Mesenchymal stem cell (in vitro differentiated cells and primary cell): Measurements from ENCODE around the gene MRPL39.
"Not testable (repeated sequence)": the region's sequence is repeated elsewhere in the genome, so short reads cannot be mapped to it uniquely, and the experiment has no call there.

Experiments
- DNase-seq: peaks from one replicate; pipeline ENCODE4 v3.0.0-alpha.2; 2013
- H2AFZ ChIP-seq: one replicate; pipeline ENCODE4 v1.6.1; 2013; ENCODE audit warnings: low read depth, mild to moderate bottlenecking, control low read depth, inconsistent platforms, low read length, moderate library complexity
- H2AK5ac ChIP-seq: 2 replicates; pipeline ENCODE4 v1.6.1; 2013; ENCODE audit warnings: low read length, moderate library complexity, mild to moderate bottlenecking, inconsistent platforms; ENCODE audit not compliant: severe bottlenecking
- H2BK120ac ChIP-seq: one replicate; pipeline ENCODE4 v1.6.1; 2013; ENCODE audit warnings: low read depth, mild to moderate bottlenecking, inconsistent platforms, low read length, moderate library complexity
- H2BK12ac ChIP-seq, 2 experiments: one replicate each; pipeline ENCODE4 v1.6.1; 2013; ENCODE audit warnings: inconsistent platforms in 2 of 2, low read length in 2 of 2, mild to moderate bottlenecking in 2 of 2, moderate library complexity in 2 of 2, control low read depth in 1 of 2
- H2BK15ac ChIP-seq: one replicate; pipeline ENCODE4 v1.6.1; 2013; ENCODE audit warnings: mild to moderate bottlenecking, low read depth, inconsistent platforms; ENCODE audit not compliant: poor library complexity, severe bottlenecking
- H2BK5ac ChIP-seq: 2 replicates; pipeline ENCODE4 v1.6.1; 2013; ENCODE audit warnings: low read depth, mild to moderate bottlenecking, low read length, control low read depth, inconsistent platforms; ENCODE audit not compliant: poor library complexity, severe bottlenecking
- H3K14ac ChIP-seq, 2 experiments: one replicate each; pipeline ENCODE4 v1.6.1; 2013; ENCODE audit warnings: inconsistent platforms in 2 of 2, low read length in 2 of 2, control low read depth in 1 of 2, mild to moderate bottlenecking in 1 of 2, moderate library complexity in 1 of 2
- H3K18ac ChIP-seq, 2 experiments: one replicate each; pipeline ENCODE4 v1.6.1; 2013; ENCODE audit warnings: inconsistent platforms in 2 of 2, low read length in 2 of 2, control low read depth in 1 of 2, low read depth in 1 of 2, mild to moderate bottlenecking in 1 of 2
- H3K23ac ChIP-seq, 2 experiments: one replicate each; pipeline ENCODE4 v1.6.1; 2013; ENCODE audit warnings: inconsistent platforms in 2 of 2, low read length in 2 of 2, mild to moderate bottlenecking in 2 of 2, moderate library complexity in 2 of 2, control low read depth in 1 of 2
- H3K27ac ChIP-seq: 2 replicates; pipeline ENCODE4 v1.5.1; 2013; ENCODE audit warnings: mild to moderate bottlenecking, moderate library complexity, low read length, control low read depth, inconsistent platforms; ENCODE audit not compliant: poor library complexity, severe bottlenecking
- H3K27me3 ChIP-seq, 2 experiments: 2 replicates each; pipeline versions ENCODE4 v1.6.1 to v1.7.0; 2013; ENCODE audit warnings: low read length in 2 of 2, mild to moderate bottlenecking in 2 of 2, moderate library complexity in 2 of 2, control low read depth in 1 of 2, inconsistent platforms in 1 of 2; ENCODE audit not compliant: control insufficient read depth in 1 of 2, insufficient read depth in 1 of 2
- H3K36me3 ChIP-seq, 2 experiments: 2 replicates each; pipeline versions ENCODE4 v1.6.1 to v1.7.0; 2013; ENCODE audit warnings: low read length in 2 of 2, control low read depth in 1 of 2, inconsistent platforms in 1 of 2, low read depth in 1 of 2, mild to moderate bottlenecking in 1 of 2; ENCODE audit not compliant: insufficient read depth in 2 of 2, control insufficient read depth in 1 of 2
- H3K4ac ChIP-seq, 2 experiments: one replicate each; pipeline ENCODE4 v1.6.1; 2013; ENCODE audit warnings: inconsistent platforms in 2 of 2, low read length in 2 of 2, mild to moderate bottlenecking in 2 of 2, moderate library complexity in 2 of 2, control low read depth in 1 of 2, low read depth in 1 of 2
- H3K4me1 ChIP-seq: 2 replicates; pipeline ENCODE4 v1.6.1; 2013; ENCODE audit warnings: low read depth, low read length, control low read depth; ENCODE audit not compliant: control insufficient read depth, insufficient read depth
- H3K4me2 ChIP-seq: 2 replicates; pipeline ENCODE4 v1.6.1; 2013; ENCODE audit warnings: low read length, mild to moderate bottlenecking, inconsistent platforms; ENCODE audit not compliant: poor library complexity, severe bottlenecking
- H3K4me3 ChIP-seq, 2 experiments: 2 replicates each; pipeline versions ENCODE4 v1.5.1 to v1.7.0; 2013; ENCODE audit warnings: low read length in 2 of 2, mild to moderate bottlenecking in 2 of 2, control low read depth in 1 of 2, low read depth in 1 of 2; ENCODE audit not compliant: insufficient read depth in 1 of 2
- H3K79me1 ChIP-seq: replicated peaks from 2 replicates; pipeline ENCODE4 v1.6.1; 2013; ENCODE audit warnings: mild to moderate bottlenecking, control low read depth, low read length, inconsistent platforms; ENCODE audit not compliant: poor library complexity, severe bottlenecking
- H3K9ac ChIP-seq: 2 replicates; pipeline ENCODE4 v1.7.0; 2013; ENCODE audit warnings: mild to moderate bottlenecking, low read length, moderate library complexity
- H3K9me3 ChIP-seq: 2 replicates; pipeline ENCODE4 v1.7.0; 2013; ENCODE audit warnings: mild to moderate bottlenecking, low read length; ENCODE audit not compliant: control insufficient read depth
- H4K8ac ChIP-seq: one replicate; pipeline ENCODE4 v1.6.1; 2013; ENCODE audit warnings: inconsistent platforms, mild to moderate bottlenecking, low read length, moderate library complexity
- H4K91ac ChIP-seq: one replicate; pipeline ENCODE4 v1.6.1; 2013; ENCODE audit warnings: mild to moderate bottlenecking, low read length, inconsistent platforms
- WGBS: methylation state at CpG from one replicate; pipeline ENCODE4 v1.1.7; 2013; ENCODE audit warnings: mixed read lengths; 5-methylcytosine and 5-hydroxymethylcytosine counted together

The MRPL39 gene

GRCh38 chr21:25625776-25626555, 18.7 kb upstream of the MRPL39 start:
- not testable (repeated sequence) for H3K23ac ChIP-seq, H2BK120ac ChIP-seq, H4K91ac ChIP-seq, H3K79me1 ChIP-seq, H3K14ac ChIP-seq, H2BK15ac ChIP-seq, H2AK5ac ChIP-seq, H2BK5ac ChIP-seq, DNase-seq, H3K4me3 ChIP-seq, H3K4me1 ChIP-seq, H3K4me2 ChIP-seq, H3K18ac ChIP-seq, H4K8ac ChIP-seq, H3K36me3 ChIP-seq, H3K9ac ChIP-seq, H3K27me3 ChIP-seq, H3K9me3 ChIP-seq, H2AFZ ChIP-seq, H2BK12ac ChIP-seq, H3K4ac ChIP-seq, H3K27ac ChIP-seq
- 93% methylated on average over 11 of the region's 11 CpGs for WGBS

- H2AK5ac ChIP-seq = no peak overlapping the region
- H3K4me2 ChIP-seq = no peak overlapping the region
- no peak overlapping the region for H3K9ac ChIP-seq
- H2BK12ac ChIP-seq = no peak overlapping the region
- no peaks in the 10 kb centered on the region for H3K36me3 ChIP-seq
- no peaks in the 10 kb centered on the region for H3K4me1 ChIP-seq
- no peak overlapping the region for H3K23ac ChIP-seq
- no CpG with 5 or more reads among the region's 1 CpG for WGBS
- no peak overlapping the region for H2AFZ ChIP-seq
- H3K18ac ChIP-seq = no peak overlapping the region
- H4K91ac ChIP-seq = no peak overlapping the region
- H4K8ac ChIP-seq = no peak overlapping the region
- no peak overlapping the region for H3K14ac ChIP-seq
- no peak overlapping the region for H2BK120ac ChIP-seq
- no peak overlapping the region for H2BK15ac ChIP-seq
- H2BK5ac ChIP-seq = no peak overlapping the region
- no peaks in the 10 kb centered on the region for H3K79me1 ChIP-seq
- no peaks in the 10 kb centered on the region for H3K9me3 ChIP-seq
- H3K4me3 ChIP-seq = no peak overlapping the region
- no peak overlapping the region for H3K4ac ChIP-seq
- no peak overlapping the region for H3K27ac ChIP-seq
- peaks cover 0 to 4% of the 10 kb centered on the region in 2 experiments for H3K27me3 ChIP-seq
- no peak for DNase-seq
Measured at GRCh38 chr21:25625036-25625435, 17.8 kb upstream of the MRPL39 start.

- Histone ChIP-seq H3K79me1 (no peaks in the 10 kb centered on the region), H3K27ac (no peak overlapping the region), H3K27me3 (peaks cover 0 to 4% of the 10 kb centered on the region in 2 experiments), H3K9me3 (no peaks in the 10 kb centered on the region), H3K14ac (no peak overlapping the region), H3K4me1 (no peaks in the 10 kb centered on the region), H3K36me3 (no peaks in the 10 kb centered on the region), H2BK15ac (no peak overlapping the region), H2BK5ac (no peak overlapping the region), H4K8ac (no peak overlapping the region), H2AFZ (no peak overlapping the region), H3K4me2 (no peak overlapping the region), H3K4ac (no peak overlapping the region), H2BK12ac (no peak overlapping the region), H3K9ac (no peak overlapping the region), H3K18ac (no peak overlapping the region), H2BK120ac (no peak overlapping the region), H3K4me3 (no peak overlapping the region), H4K91ac (no peak overlapping the region), H2AK5ac (no peak overlapping the region), H3K23ac (no peak overlapping the region)
- no peak for DNase-seq
- WGBS = 82% methylated on average over 4 of the region's 4 CpGs
Measured at GRCh38 chr21:25624511-25624910, 17.2 kb upstream of the MRPL39 start.

DNA sequence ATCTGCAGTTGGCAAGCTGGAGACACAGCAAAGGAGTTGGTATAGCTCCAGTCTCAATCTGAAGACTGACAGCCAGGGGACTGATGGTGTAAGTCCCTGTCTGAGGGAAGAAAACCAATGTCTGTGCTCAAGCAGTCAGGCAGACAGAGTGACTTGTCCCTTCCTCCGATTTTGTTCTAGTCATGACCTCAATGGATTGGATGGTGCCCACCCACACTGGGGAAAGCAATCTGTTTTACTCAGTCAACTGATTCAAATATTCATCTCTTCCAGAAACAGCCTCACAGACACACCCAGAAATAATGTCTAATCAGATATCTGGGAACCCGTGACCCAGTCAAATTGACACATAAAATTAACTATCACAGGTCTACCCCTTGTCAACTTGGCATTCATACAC, 11.9 kb upstream of the MRPL39 start:
- Histone ChIP-seq H2BK15ac (no peak overlapping the region), H3K27ac (no peak overlapping the region), H2BK120ac (no peak overlapping the region), H3K79me1 (no peaks in the 10 kb centered on the region), H3K23ac (no peak overlapping the region), H3K18ac (no peak overlapping the region), H2BK12ac (no peak overlapping the region), H3K14ac (no peak overlapping the region), H2BK5ac (no peak overlapping the region), H3K4me3 (no peak overlapping the region), H3K9me3 (no peaks in the 10 kb centered on the region), H4K8ac (no peak overlapping the region), H3K36me3 (no peaks in the 10 kb centered on the region), H3K4me1 (no peaks in the 10 kb centered on the region), H4K91ac (no peak overlapping the region), H3K4me2 (no peak overlapping the region), H2AFZ (no peak overlapping the region), H3K9ac (no peak overlapping the region), H3K4ac (no peak overlapping the region), H2AK5ac (no peak overlapping the region), H3K27me3 (peaks cover 0 to 4% of the 10 kb centered on the region in 2 experiments)
- WGBS = 77% methylated on average over 2 of the region's 2 CpGs
- DNase-seq = no peak
